ENCODE data around the gene STUB1.

DNA sequence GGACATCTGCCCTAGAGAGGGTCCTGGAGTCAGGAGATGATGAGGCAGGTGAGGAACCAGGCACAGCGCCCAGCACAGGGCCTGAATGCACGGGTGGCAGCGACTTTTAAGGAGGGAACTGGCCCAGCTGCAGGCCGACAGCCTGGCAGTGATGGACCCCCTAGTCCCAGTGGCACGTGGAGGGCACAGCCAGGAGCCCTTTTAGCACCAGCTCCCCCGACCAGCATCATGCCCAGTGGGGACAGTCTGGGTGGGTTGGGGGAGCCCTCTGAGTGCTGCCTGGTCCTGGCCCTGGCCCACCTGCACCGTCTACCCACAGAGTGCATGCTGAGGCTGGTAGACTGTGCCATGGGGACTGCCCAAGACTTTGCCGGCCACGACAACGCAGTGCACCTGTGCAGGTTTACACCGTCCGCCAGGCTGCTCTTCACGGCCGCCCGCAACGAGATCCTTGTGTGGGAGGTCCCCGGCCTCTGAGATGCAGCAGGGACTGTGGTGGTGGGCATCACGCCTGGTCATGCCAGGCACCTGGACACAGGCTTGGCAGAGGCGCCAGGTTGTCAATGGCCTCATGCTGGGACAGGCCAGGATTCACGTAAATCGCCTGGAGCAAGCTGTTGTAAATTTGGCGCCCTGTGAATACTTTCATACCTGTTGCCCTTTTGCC lies 13.0 kb upstream of the STUB1 start:
- no peak for TF ChIP-seq POLR2A (IDR thresholded peaks at IDR 0.05; ENCODE audit: borderline replicate concordance, extremely low read depth, insufficient read depth, insufficient read length)
- no peak for TF ChIP-seq CTCF (IDR thresholded peaks at IDR 0.05 in 2 of 3, conservative IDR thresholded peaks at IDR 0.05 in 1 of 3; ENCODE audit: borderline replicate concordance in 1 of 3, insufficient read depth in 1 of 3, low read depth in 2 of 3, low read length in 2 of 3)
- TF ChIP-seq POLR2AphosphoS5 (IDR thresholded peaks at IDR 0.05; ENCODE audit: low read depth, low read length) = no peak
- TF ChIP-seq YY1 (IDR thresholded peaks at IDR 0.05; ENCODE audit: extremely low read depth, insufficient replicate concordance, low read depth, low read length) = no peak
- no peak for TF ChIP-seq RAD21 (IDR thresholded peaks at IDR 0.05; ENCODE audit: low read depth)
- TF ChIP-seq SP1 (IDR thresholded peaks at IDR 0.05; ENCODE audit: low read depth) = no peak
- TF ChIP-seq ATF3 (IDR thresholded peaks at IDR 0.05) = no peak
- no peak for TF ChIP-seq JUND (IDR thresholded peaks at IDR 0.05)
- no peak for TF ChIP-seq EGR1 (IDR thresholded peaks at IDR 0.05; ENCODE audit: low read depth)
- no peak for TF ChIP-seq ZNF274 (IDR thresholded peaks at IDR 0.05; ENCODE audit: low read depth, low read length)
- TF ChIP-seq FOSL1 (IDR thresholded peaks at IDR 0.05; ENCODE audit: low read depth) = no peak
- no peak for TF ChIP-seq EZH2 (IDR thresholded peaks at IDR 0.05)
- no peak for TF ChIP-seq MAX (IDR thresholded peaks at IDR 0.05)
- no peak for TF ChIP-seq EZH2phosphoT487 (IDR thresholded peaks at IDR 0.05; ENCODE audit: borderline replicate concordance)
